A549 (cell line): ENCODE results near the gene DDX43.

Source experiments
- PBX3 ChIP-seq: IDR thresholded peaks from 2 replicates; pipeline ENCODE4 v1.6.1; 2012
- POLR2A ChIP-seq: IDR thresholded peaks from 2 replicates; pipeline ENCODE4 v1.6.1; 2012; ENCODE audit warnings: mild to moderate bottlenecking, low read length
- TF ChIP-seq, protein P1 (sequence below): fragments of >200 bp; sonication (Bioruptor Twin); formaldehyde crosslinking; IDR thresholded peaks from 3 replicates; pipeline ENCODE4 v1.5.1; 2016

GRCh38 chr6:73395875-73396274 lies 1.2 kb downstream of the DDX43 start:
- no peak for TF ChIP-seq PBX3
- no peak for TF ChIP-seq POLR2A
- TF ChIP-seq, protein P1, sequence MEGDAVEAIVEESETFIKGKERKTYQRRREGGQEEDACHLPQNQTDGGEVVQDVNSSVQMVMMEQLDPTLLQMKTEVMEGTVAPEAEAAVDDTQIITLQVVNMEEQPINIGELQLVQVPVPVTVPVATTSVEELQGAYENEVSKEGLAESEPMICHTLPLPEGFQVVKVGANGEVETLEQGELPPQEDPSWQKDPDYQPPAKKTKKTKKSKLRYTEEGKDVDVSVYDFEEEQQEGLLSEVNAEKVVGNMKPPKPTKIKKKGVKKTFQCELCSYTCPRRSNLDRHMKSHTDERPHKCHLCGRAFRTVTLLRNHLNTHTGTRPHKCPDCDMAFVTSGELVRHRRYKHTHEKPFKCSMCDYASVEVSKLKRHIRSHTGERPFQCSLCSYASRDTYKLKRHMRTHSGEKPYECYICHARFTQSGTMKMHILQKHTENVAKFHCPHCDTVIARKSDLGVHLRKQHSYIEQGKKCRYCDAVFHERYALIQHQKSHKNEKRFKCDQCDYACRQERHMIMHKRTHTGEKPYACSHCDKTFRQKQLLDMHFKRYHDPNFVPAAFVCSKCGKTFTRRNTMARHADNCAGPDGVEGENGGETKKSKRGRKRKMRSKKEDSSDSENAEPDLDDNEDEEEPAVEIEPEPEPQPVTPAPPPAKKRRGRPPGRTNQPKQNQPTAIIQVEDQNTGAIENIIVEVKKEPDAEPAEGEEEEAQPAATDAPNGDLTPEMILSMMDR, result no peak
